GM23338 (cell line): ENCODE measurements around the gene CACNA1C. TPM values are rescaled to one million over a fixed set of nuclear protein-coding genes. Genes with fewer than 3 reads are reported as not detected.

Source experiments
- ATAC-seq: fragments of 200-7000 bp; cut with Tn5 transposase; 3 replicates; pipeline ENCODE4 v1.9.1; 2020
- DNase-seq: peaks from one replicate; pipeline ENCODE4 v3.0.0-alpha.2; 2015; ENCODE audit warnings: low spot score
- H2AFZ ChIP-seq: fragments of 200-600 bp; sonication (generic); 2 replicates; pipeline ENCODE4 v1.8.0; 2016; ENCODE audit warnings: antibody characterized with exemption, mild to moderate bottlenecking, moderate library complexity
- H3F3A ChIP-seq: fragments of 200-600 bp; sonication (generic); replicated peaks from 2 replicates; pipeline ENCODE4 v1.8.0; 2017; ENCODE audit warnings: antibody characterized with exemption, mixed run types, low read depth
- H3K27ac ChIP-seq: fragments of 200-600 bp; sonication (generic); 2 replicates; pipeline ENCODE4 v1.6.1; 2016; ENCODE audit warnings: low read depth
- H3K27me3 ChIP-seq: fragments of 200-600 bp; sonication (generic); 2 replicates; pipeline ENCODE4 v1.8.0; 2016; ENCODE audit warnings: mild to moderate bottlenecking, mixed run types, moderate library complexity; ENCODE audit not compliant: insufficient read depth
- H3K36me3 ChIP-seq: fragments of 200-600 bp; sonication (generic); 2 replicates; pipeline ENCODE4 v1.8.0; 2016; ENCODE audit warnings: mild to moderate bottlenecking; ENCODE audit not compliant: insufficient read depth
- H3K4me1 ChIP-seq: fragments of 200-600 bp; sonication (generic); 2 replicates; pipeline ENCODE4 v1.8.0; 2016; ENCODE audit warnings: mild to moderate bottlenecking, moderate library complexity; ENCODE audit not compliant: insufficient read depth
- H3K4me2 ChIP-seq: fragments of 200-600 bp; sonication (generic); 2 replicates; pipeline ENCODE4 v1.7.1; 2017; ENCODE audit warnings: mixed run types
- H3K4me3 ChIP-seq: fragments of 200-600 bp; sonication (generic); 2 replicates; pipeline ENCODE4 v1.6.1; 2016; ENCODE audit warnings: mixed run types
- H3K79me2 ChIP-seq: fragments of 200-600 bp; sonication (generic); replicated peaks from 2 replicates; pipeline ENCODE4 v1.8.0; 2017; ENCODE audit warnings: mild to moderate bottlenecking; ENCODE audit not compliant: insufficient read depth
- H3K9me2 ChIP-seq: fragments of 200-600 bp; sonication (generic); 2 replicates; pipeline ENCODE4 v1.8.0; 2017; ENCODE audit not compliant: insufficient read depth
- H4K20me1 ChIP-seq: fragments of 200-600 bp; sonication (generic); replicated peaks from 2 replicates; pipeline ENCODE4 v1.8.0; 2017; ENCODE audit warnings: mild to moderate bottlenecking; ENCODE audit not compliant: insufficient read depth
- H3K27ac Mint-ChIP-seq: 2 replicates; pipeline ENCODE4 v1.8.0; 2020; ENCODE audit warnings: inconsistent platforms, mild to moderate bottlenecking, moderate library complexity, mixed read lengths
- H3K27me3 Mint-ChIP-seq: 3 replicates; pipeline ENCODE4 v1.8.0; 2022; ENCODE audit warnings: low read depth, mild to moderate bottlenecking, moderate library complexity, mixed read lengths, inconsistent platforms; ENCODE audit not compliant: insufficient read depth, poor library complexity
- H3K36me3 Mint-ChIP-seq: 3 replicates; pipeline ENCODE4 v1.8.0; 2021; ENCODE audit warnings: low read depth, mild to moderate bottlenecking, inconsistent platforms, moderate library complexity, mixed read lengths
- H3K4me1 Mint-ChIP-seq: 3 replicates; pipeline ENCODE4 v1.8.0; 2020; ENCODE audit warnings: mild to moderate bottlenecking, inconsistent platforms, mixed read lengths
- H3K4me3 Mint-ChIP-seq: 3 replicates; pipeline ENCODE4 v1.8.0; 2021; ENCODE audit warnings: moderate library complexity, mild to moderate bottlenecking, inconsistent platforms, mixed read lengths
- H3K9me3 Mint-ChIP-seq: 3 replicates; pipeline ENCODE4 v1.8.0; 2020; ENCODE audit warnings: moderate library complexity, mild to moderate bottlenecking, inconsistent platforms, mixed read lengths
- CREB1 ChIP-seq: fragments of 250-450 bp; sonication (Bioruptor Pico); IDR thresholded peaks from 2 replicates; pipeline ENCODE4 v1.5.0; 2020; ENCODE audit warnings: low read depth, mild to moderate bottlenecking, moderate library complexity
- EZH2 ChIP-seq: fragments of 200-600 bp; sonication (generic); IDR thresholded peaks from one replicate; pipeline ENCODE4 v1.8.0; 2017; ENCODE audit warnings: antibody characterized with exemption, mild to moderate bottlenecking, low read depth; ENCODE audit not compliant: unreplicated experiment
- EZH2phosphoT487 ChIP-seq: fragments of 200-600 bp; sonication (generic); IDR thresholded peaks from one replicate; pipeline ENCODE4 v1.8.1; 2018; ENCODE audit warnings: antibody characterized with exemption; ENCODE audit not compliant: unreplicated experiment
- JUNB ChIP-seq: IDR thresholded peaks from one replicate; pipeline ENCODE4 v1.6.1; 2016; ENCODE audit warnings: antibody characterized with exemption; ENCODE audit not compliant: unreplicated experiment
- NANOG ChIP-seq: IDR thresholded peaks from 2 replicates; pipeline ENCODE4 v1.6.1; 2016; ENCODE audit warnings: antibody characterized with exemption, borderline replicate concordance
- POLR2AphosphoS5 ChIP-seq: IDR thresholded peaks from 2 replicates; pipeline ENCODE4 v1.6.1; 2016; ENCODE audit warnings: antibody characterized with exemption, low read depth
- STAT1 ChIP-seq: IDR thresholded peaks from one replicate; pipeline ENCODE4 v1.6.1; 2016; ENCODE audit warnings: antibody characterized with exemption; ENCODE audit not compliant: unreplicated experiment
- ZNF114 ChIP-seq: fragments of 250-450 bp; sonication (Bioruptor Pico); IDR thresholded peaks from 2 replicates; pipeline ENCODE4 v1.5.0; 2020; ENCODE audit warnings: mild to moderate bottlenecking, moderate library complexity
- ZNF331 ChIP-seq: fragments of 250-450 bp; sonication (Bioruptor Pico); IDR thresholded peaks from 2 replicates; pipeline ENCODE4 v1.5.0; 2020; ENCODE audit warnings: low read depth, mild to moderate bottlenecking, moderate library complexity
- polyA plus RNA-seq: library from polyadenylated mRNA; unstranded; fragments of >200 nt; fragmentation: Nextera tagmentation; extraction: Ambion mirVana; gene quantifications from 2 replicates; pipeline ENCODE4 v1.2.1, GENCODE V29; 2016
- total RNA-seq: library from RNA; depleted of rRNA; stranded (reverse); fragments of >200 nt; shearing (Covaris generic); gene quantifications from 2 replicates; pipeline ENCODE4 v1.2.3, GENCODE V29; 2014
- TF ChIP-seq, protein P1 (sequence below): fragments of 250-450 bp; sonication (Bioruptor Pico); IDR thresholded peaks from 2 replicates; pipeline ENCODE4 v1.5.0; 2020; ENCODE audit warnings: mild to moderate bottlenecking, moderate library complexity
- TF ChIP-seq, protein P2 (sequence below), 2 experiments: fragments of 200-600 bp in 1 of 2; sonication (generic) in 1 of 2; conservative IDR thresholded peaks; 2 replicates each; pipeline versions ENCODE4 v1.5.1 to v1.6.1; 2016 to 2017; ENCODE audit warnings: antibody characterized with exemption in 2 of 2, low read depth in 2 of 2, mild to moderate bottlenecking in 2 of 2, moderate library complexity in 1 of 2
- TF ChIP-seq, protein P3 (sequence below): IDR thresholded peaks from 2 replicates; pipeline ENCODE4 v1.6.1; 2016; ENCODE audit warnings: antibody characterized with exemption
- TF ChIP-seq, protein P4 (sequence below): IDR thresholded peaks from one replicate; pipeline ENCODE4 v1.6.1; 2018; ENCODE audit warnings: antibody characterized with exemption; ENCODE audit not compliant: unreplicated experiment

CACNA1C gene
- total and polyA plus RNA-seq, 2 experiments from 2014 or later = 0.78 to 2.1 TPM

DNA sequence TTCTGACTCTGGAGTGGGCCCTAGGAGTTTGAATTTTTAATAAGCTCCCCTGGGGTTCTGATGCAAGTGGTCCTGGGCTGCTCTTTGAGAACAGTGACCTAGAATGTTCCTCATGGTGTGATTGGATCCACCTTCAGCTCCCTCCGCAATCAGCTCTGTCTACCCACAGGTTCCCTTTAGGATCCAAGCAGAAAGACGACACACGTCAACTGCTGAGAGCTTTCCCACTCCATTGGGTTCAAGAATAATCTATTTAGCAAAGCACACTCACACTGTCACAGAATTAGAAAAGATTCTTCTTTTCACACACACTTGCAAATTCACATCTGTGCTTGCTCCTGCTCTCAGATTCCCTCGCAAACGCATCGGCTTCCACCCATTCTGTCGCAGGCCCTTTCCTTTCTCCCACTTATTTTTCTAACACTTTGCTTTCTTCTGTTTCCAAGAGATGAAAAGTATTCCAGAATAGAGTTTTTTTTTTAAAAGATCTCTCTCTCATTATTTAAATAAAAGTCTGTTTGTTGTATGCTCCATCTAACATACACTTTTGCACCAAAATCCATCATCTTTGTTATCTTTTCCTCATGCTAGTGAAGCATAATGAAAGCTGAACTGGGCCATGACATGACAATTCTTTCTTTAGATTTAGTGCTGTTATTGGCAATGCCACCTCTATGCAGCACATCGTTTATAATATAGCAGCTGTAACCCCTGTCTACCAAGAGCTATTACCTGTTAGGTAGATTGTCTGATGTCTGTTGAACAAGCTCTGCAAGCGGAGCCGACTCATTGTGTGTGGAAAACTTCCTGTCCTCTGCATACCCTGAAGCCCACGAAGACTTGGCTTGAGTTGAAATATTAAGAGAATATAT, 73.1 kb downstream of the CACNA1C start:
- no peak overlapping the region for H3K4me2 ChIP-seq
- peaks cover 4% of the 10 kb centered on the region for H3K27me3 Mint-ChIP-seq
- H3K4me1 Mint-ChIP-seq = peaks cover 4% of the 10 kb centered on the region
- no peaks in the 10 kb centered on the region; the same call in 2 of the 3 replicates for H3K36me3 Mint-ChIP-seq
- no peak overlapping the region for H3K27ac ChIP-seq
- H3K4me3 ChIP-seq = no peak overlapping the region
- no peak for TF ChIP-seq CREB1 (CRISPR knock-in tag)
- TF ChIP-seq, protein P1, sequence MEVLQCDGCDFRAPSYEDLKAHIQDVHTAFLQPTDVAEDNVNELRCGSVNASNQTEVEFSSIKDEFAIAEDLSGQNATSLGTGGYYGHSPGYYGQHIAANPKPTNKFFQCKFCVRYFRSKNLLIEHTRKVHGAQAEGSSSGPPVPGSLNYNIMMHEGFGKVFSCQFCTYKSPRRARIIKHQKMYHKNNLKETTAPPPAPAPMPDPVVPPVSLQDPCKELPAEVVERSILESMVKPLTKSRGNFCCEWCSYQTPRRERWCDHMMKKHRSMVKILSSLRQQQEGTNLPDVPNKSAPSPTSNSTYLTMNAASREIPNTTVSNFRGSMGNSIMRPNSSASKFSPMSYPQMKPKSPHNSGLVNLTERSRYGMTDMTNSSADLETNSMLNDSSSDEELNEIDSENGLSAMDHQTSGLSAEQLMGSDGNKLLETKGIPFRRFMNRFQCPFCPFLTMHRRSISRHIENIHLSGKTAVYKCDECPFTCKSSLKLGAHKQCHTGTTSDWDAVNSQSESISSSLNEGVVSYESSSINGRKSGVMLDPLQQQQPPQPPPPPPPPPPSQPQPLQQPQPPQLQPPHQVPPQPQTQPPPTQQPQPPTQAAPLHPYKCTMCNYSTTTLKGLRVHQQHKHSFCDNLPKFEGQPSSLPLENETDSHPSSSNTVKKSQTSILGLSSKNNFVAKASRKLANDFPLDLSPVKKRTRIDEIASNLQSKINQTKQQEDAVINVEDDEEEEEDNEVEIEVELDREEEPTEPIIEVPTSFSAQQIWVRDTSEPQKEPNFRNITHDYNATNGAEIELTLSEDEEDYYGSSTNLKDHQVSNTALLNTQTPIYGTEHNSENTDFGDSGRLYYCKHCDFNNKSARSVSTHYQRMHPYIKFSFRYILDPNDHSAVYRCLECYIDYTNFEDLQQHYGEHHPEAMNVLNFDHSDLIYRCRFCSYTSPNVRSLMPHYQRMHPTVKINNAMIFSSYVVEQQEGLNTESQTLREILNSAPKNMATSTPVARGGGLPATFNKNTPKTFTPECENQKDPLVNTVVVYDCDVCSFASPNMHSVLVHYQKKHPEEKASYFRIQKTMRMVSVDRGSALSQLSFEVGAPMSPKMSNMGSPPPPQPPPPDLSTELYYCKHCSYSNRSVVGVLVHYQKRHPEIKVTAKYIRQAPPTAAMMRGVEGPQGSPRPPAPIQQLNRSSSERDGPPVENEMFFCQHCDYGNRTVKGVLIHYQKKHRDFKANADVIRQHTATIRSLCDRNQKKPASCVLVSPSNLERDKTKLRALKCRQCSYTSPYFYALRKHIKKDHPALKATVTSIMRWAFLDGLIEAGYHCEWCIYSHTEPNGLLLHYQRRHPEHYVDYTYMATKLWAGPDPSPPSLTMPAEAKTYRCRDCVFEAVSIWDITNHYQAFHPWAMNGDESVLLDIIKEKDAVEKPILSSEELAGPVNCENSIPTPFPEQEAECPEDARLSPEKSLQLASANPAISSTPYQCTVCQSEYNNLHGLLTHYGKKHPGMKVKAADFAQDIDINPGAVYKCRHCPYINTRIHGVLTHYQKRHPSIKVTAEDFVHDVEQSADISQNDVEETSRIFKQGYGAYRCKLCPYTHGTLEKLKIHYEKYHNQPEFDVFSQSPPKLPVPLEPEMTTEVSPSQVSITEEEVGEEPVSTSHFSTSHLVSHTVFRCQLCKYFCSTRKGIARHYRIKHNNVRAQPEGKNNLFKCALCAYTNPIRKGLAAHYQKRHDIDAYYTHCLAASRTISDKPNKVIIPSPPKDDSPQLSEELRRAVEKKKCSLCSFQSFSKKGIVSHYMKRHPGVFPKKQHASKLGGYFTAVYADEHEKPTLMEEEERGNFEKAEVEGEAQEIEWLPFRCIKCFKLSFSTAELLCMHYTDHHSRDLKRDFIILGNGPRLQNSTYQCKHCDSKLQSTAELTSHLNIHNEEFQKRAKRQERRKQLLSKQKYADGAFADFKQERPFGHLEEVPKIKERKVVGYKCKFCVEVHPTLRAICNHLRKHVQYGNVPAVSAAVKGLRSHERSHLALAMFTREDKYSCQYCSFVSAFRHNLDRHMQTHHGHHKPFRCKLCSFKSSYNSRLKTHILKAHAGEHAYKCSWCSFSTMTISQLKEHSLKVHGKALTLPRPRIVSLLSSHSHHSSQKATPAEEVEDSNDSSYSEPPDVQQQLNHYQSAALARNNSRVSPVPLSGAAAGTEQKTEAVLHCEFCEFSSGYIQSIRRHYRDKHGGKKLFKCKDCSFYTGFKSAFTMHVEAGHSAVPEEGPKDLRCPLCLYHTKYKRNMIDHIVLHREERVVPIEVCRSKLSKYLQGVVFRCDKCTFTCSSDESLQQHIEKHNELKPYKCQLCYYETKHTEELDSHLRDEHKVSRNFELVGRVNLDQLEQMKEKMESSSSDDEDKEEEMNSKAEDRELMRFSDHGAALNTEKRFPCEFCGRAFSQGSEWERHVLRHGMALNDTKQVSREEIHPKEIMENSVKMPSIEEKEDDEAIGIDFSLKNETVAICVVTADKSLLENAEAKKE (CRISPR knock-in tag) = no peak
- TF ChIP-seq, protein P2, sequence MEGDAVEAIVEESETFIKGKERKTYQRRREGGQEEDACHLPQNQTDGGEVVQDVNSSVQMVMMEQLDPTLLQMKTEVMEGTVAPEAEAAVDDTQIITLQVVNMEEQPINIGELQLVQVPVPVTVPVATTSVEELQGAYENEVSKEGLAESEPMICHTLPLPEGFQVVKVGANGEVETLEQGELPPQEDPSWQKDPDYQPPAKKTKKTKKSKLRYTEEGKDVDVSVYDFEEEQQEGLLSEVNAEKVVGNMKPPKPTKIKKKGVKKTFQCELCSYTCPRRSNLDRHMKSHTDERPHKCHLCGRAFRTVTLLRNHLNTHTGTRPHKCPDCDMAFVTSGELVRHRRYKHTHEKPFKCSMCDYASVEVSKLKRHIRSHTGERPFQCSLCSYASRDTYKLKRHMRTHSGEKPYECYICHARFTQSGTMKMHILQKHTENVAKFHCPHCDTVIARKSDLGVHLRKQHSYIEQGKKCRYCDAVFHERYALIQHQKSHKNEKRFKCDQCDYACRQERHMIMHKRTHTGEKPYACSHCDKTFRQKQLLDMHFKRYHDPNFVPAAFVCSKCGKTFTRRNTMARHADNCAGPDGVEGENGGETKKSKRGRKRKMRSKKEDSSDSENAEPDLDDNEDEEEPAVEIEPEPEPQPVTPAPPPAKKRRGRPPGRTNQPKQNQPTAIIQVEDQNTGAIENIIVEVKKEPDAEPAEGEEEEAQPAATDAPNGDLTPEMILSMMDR (conservative IDR thresholded peaks at IDR 0.05; ENCODE audit: low read depth in 2 of 2) = no peak
- TF ChIP-seq STAT1 = no peak
- TF ChIP-seq POLR2AphosphoS5 = no peak
- no peak for TF ChIP-seq ZNF331 (CRISPR knock-in tag)
- TF ChIP-seq ZNF114 (CRISPR knock-in tag) = no peak
- TF ChIP-seq NANOG = no peak
- no peak for TF ChIP-seq EZH2phosphoT487
- no peak for TF ChIP-seq EZH2
- TF ChIP-seq, protein P3, sequence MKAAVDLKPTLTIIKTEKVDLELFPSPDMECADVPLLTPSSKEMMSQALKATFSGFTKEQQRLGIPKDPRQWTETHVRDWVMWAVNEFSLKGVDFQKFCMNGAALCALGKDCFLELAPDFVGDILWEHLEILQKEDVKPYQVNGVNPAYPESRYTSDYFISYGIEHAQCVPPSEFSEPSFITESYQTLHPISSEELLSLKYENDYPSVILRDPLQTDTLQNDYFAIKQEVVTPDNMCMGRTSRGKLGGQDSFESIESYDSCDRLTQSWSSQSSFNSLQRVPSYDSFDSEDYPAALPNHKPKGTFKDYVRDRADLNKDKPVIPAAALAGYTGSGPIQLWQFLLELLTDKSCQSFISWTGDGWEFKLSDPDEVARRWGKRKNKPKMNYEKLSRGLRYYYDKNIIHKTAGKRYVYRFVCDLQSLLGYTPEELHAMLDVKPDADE = no peak
- TF ChIP-seq JUNB = no peak
- TF ChIP-seq, protein P4, sequence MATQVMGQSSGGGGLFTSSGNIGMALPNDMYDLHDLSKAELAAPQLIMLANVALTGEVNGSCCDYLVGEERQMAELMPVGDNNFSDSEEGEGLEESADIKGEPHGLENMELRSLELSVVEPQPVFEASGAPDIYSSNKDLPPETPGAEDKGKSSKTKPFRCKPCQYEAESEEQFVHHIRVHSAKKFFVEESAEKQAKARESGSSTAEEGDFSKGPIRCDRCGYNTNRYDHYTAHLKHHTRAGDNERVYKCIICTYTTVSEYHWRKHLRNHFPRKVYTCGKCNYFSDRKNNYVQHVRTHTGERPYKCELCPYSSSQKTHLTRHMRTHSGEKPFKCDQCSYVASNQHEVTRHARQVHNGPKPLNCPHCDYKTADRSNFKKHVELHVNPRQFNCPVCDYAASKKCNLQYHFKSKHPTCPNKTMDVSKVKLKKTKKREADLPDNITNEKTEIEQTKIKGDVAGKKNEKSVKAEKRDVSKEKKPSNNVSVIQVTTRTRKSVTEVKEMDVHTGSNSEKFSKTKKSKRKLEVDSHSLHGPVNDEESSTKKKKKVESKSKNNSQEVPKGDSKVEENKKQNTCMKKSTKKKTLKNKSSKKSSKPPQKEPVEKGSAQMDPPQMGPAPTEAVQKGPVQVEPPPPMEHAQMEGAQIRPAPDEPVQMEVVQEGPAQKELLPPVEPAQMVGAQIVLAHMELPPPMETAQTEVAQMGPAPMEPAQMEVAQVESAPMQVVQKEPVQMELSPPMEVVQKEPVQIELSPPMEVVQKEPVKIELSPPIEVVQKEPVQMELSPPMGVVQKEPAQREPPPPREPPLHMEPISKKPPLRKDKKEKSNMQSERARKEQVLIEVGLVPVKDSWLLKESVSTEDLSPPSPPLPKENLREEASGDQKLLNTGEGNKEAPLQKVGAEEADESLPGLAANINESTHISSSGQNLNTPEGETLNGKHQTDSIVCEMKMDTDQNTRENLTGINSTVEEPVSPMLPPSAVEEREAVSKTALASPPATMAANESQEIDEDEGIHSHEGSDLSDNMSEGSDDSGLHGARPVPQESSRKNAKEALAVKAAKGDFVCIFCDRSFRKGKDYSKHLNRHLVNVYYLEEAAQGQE = no peak
- H3K9me2 ChIP-seq = no peaks in the 10 kb centered on the region
- no peak for ATAC-seq
- no peak overlapping the region for H3K27ac Mint-ChIP-seq
- H3K4me1 ChIP-seq = no peaks in the 10 kb centered on the region
- H3K4me3 Mint-ChIP-seq = no peak overlapping the region
- H3K27me3 ChIP-seq = no peaks in the 10 kb centered on the region
- no peak for DNase-seq
- H3F3A ChIP-seq = no peaks in the 10 kb centered on the region
- no peaks in the 10 kb centered on the region for H4K20me1 ChIP-seq
- no peaks in the 10 kb centered on the region for H3K79me2 ChIP-seq
- no peaks in the 10 kb centered on the region; the same call in 2 of the 3 replicates for H3K9me3 Mint-ChIP-seq
- H2AFZ ChIP-seq = no peak overlapping the region
- H3K36me3 ChIP-seq = no peaks in the 10 kb centered on the region
